HG02623 (cell line): ENCODE measurements around the gene EFNA5.

Experiments
- ATAC-seq: cut with Tn5 transposase; IDR thresholded peaks from one replicate; pipeline ENCODE4 v1.9.1; 2021; ENCODE audit warnings: moderate library complexity; ENCODE audit not compliant: unreplicated experiment

EFNA5 gene

DNA sequence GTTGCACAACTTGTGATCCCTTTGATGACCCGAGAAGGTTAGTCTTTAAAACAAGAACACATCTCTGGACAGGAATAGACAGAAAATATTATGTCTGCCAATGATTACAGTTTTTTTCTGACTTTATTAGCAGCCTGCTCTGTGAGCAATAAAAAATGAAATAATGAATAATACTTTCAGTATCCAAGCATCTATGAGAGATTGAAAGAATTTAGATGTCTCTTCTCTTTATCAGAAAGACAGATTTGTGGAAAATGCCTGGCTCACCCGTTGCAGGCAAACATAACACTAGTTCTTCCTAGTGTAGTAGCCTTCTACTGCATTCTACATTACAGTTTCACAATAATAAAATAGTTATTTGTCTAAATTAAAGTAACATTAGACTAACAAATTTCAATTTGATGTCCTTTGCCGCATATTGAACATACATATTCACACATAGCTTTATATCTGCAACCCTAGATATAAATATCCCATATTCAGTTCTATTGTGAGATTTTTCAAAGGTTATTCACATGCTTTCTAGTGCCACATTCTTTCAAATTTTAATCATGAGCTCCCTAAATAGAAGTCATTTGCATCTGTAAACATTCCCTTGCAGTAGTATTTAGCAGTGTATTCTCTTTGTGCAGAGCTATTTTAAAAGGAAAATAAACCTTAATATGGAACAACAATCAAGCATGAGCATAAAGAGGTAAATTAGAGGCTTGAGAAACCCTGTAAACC lies 267.3 kb downstream of the EFNA5 start:
- no peak for ATAC-seq

DNA sequence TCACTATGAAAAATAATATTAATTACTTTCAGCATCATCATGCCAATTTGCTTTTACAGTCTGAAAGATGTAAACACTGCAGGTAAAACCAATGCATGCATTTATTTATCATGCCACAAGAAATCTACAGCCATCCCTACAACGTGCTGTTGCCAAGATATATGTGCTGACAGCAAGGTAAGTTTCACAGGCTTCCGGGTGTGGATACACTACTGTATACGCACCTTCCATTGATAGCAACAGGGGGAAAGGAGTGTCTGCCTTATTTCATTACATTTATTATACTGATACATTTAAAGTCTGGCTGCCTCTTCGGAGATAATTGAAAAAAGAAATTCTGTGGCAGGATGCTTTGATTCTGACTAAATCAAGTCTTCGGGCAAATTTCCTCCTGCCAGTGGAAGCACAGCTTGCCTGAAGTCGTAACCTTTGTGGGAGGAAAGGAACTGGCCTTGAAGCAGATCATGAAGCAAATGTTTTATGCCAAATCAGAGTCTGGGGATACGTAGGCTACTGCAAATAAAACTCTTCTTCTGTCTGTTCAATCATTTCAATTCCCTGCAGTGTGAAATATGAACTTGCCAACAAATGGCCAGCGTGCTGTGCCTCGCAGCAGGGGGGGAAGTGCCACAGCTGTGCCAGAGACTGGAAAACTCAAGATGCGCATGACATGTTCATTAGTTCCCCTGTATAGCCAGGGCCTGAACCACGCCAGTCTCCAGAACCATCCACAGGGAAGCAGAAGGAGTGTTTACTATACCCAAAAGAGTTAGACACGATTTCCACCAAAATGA lies 268.1 kb downstream of the EFNA5 start:
- ATAC-seq: no peak

DNA sequence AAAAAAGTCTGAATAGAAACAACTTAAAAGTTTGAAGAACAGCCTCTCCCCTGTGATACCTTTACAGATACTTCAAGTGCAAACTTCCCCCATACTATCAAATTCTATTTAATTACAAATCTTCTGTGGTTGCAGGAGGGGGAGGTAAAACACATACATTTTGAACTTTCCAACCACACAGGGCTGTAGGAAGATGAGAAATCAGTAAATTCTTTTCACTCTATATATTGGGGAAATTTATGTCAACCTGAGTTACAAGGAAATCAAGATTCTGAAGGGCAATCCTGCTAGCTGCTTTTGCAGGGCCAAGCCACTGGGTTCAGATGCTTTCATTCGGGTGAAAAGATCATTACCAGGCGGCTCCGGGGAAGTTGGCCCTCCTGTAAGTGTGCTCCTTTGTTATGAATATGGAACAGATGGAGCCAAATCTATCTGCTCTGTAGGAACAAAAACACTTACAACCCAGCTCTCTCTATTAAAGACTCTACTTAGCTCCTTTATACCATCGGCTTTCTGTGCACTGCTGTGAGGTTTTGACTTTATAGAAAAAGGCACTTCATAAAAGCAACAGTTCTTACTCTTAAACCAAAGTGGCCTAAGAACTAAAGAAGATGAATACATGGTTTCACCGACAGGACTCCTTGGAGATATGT lies 269.1 kb downstream of the EFNA5 start:
- ATAC-seq: no peak

DNA sequence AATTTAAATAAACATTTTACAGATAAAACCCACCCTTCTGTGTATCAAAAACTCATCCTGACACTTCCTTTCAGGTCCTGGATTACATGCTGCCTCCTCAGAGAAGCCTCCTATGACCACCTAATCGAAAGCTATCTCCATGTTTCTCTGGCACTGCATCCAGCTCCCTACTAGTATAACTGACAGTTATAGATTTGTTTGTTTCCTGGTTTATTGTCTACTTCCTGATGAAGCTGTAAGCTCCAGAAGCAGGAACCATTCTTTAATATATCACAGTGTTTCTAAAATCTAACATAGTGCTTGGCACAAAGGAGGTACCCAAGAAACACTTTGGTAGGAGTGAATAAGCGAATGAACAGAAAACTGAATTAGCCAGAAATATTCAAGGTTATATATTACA lies 270.4 kb downstream of the EFNA5 start:
- ATAC-seq: no peak

DNA sequence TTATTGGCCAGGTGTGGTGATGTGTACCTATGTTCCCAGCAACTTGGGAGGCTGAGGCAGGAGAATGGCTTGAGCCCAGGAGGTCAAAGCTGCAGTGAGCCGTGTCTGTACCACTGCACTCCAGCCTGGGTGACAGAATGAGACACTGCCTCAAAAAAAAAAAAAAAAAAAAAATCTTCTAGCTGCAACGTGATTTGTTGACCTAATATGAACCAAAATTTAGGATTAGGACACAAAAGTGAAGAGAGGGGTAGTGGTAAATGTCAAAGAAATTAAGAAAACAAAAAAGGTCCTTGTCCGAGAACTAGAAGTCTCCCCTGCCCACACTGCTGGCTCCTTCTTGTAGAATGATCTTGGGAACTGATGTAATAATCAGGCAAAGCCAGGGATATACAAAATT lies 272.0 kb downstream of the EFNA5 start:
- ATAC-seq: no peak

DNA sequence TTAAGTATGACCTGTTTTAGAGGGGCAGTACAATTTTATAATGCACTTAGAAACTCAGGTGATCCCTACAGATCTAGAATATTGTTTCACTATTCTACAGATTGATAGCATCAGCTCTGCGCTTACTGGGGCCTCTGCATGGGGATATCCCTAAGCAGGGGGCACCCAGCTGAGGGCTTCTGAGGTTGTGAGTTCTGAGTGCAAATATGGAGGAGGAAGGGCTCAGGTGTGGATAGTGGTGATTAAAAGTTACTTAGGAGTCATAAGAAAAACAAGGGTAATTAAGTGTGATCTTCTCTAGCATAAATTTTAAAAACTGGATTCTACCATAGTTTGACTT lies 274.4 kb downstream of the EFNA5 start:
- peak; percentile 42 for ATAC-seq

DNA sequence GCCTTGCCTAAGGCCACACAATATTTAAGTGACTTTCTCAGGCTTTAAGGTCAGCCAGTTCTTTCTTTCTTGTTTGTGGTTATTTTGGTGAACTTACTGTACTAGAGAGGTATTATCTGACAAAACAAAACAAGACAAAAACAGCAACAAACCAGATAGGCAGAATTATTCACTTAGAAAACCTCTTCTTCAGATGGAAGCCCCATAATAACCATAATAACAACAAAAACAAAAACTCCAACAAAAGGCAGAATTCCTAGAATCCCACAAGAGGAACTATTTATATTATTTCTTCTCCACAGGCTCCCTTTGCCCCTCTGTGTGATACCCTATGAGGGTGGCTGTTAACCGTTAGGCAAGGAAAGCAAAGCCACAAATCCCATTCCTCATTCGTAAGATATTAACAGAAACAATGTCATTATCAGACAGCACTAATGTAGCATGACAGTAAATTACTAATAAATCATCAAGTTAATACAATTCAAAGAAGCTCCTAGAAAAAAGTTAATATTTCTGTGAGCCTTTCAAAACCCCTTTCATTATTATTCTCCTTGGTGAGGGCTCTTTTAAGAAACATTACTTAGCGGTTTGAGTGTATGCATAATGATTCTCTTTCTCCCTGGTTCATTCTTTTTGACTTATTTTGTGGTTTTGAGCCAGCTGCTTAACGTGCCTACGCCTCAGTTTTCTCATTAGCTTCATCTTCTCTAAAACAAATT lies 274.9 kb downstream of the EFNA5 start:
- ATAC-seq: peak; percentile 76

DNA sequence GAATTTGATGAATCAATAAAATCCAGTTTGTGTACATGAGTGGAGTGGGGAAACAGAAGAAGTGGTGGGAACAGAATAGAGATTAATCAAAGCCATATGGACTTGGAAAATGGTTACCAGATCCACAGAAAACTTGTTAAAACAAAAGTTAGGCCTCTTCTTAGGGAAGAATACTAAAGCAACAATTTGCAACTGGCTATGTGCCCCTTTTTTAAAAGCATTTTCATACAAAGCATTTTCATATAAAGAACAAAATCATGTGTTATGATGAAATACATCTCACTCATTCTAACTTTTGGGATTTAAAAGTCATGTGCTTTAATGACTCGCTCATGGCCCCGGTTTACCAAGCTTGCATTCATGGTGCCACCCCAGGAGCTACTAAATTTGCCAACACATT lies 276.9 kb downstream of the EFNA5 start:
- ATAC-seq: no peak

DNA sequence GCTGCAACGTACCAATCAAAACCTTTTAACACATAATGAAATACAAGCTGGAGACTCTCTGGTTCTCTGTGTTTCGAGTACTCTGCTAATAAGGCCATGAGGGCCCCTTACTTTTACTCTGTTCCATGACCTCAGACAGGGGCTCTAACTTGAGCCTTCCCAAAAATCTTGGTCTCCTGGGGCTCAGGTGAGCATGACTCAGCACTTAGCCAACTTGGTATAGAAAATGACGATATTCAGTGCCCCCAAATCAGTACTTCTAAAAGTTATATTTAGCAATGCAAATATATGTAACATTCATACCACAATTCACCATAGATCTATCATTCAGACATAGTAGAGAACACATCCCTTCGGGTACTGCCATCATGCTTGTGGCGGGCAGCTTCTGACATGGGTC lies 278.9 kb downstream of the EFNA5 start:
- ATAC-seq: no peak

DNA sequence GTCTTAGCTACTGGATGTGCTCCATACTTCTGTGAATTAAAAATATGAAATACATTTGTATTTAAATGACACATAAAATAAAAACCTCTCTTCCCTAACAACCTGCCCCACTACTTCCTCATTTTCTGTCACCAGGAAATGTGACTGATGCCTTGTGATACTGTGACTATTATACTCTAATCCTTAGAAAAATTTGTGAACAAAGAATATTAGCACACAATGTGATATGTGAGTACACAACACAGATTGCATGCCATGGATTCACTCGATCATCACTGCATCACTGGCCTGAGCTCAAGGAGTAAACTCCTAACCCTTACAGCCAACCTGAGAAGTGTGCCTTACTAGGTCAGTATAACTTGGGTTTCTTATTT lies 281.0 kb downstream of the EFNA5 start:
- ATAC-seq: no peak

DNA sequence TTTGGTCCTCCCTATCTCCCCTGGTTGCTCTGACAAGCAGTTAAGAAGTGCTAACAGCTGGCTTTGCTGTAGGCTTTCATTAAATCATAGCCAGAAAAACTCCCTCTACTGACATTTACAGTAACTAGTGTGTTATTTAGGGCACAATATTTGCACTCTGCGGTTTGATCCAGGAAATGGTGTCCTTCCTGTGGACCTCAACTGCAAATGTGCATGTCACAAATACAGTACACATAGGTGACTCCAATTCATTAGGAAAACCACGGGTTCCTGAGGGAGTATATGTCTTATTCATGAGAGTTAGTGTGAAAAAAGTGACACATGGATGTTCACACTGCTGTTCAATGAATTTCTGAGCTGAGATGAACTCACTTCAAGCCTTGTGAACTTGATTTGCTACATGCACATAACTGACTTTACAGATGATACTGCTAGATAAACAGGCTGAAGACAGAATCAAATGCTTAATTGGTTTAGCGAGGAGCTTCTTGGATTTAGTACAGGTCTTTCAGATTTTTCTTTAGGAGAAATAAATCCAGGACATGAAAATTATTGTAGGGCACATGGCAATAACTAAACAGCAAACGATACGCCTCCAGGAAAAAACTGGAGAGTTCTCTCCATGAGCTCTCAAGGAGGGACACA lies 281.5 kb downstream of the EFNA5 start:
- peak; percentile 82 for ATAC-seq

DNA sequence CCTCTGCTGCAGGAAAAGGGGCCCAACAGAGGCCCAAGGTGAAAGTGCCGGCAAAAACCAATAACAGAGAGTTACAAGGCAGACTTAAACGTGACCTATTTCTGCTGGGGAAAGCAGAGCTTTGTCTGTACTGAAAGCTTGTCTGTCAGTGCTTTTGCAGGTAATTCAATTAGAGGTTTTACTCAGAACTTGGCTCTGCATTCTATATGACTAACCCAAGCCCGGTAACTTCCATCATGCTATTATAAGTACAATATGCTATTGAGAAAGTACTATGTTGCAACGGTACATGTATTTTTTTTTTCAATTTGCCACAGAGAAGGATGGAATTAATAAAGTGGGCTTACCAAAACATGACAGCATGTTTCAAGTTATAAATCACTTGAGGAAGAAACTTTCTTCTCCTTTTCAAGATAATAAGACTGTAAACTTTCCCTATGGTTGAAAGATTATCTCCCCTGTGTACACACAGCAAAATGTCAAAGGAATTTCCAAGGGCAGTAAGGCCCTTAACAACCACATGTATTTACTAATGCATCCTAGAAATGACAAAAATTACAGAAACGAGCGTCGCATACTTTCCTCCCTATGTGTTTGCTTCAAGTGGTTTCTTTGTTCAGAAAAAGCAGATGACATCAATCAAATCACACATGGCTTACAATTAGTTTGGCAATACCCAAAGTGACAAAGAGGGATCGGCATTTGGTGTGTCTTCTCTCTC lies 282.4 kb downstream of the EFNA5 start:
- ATAC-seq: peak; percentile 48

DNA sequence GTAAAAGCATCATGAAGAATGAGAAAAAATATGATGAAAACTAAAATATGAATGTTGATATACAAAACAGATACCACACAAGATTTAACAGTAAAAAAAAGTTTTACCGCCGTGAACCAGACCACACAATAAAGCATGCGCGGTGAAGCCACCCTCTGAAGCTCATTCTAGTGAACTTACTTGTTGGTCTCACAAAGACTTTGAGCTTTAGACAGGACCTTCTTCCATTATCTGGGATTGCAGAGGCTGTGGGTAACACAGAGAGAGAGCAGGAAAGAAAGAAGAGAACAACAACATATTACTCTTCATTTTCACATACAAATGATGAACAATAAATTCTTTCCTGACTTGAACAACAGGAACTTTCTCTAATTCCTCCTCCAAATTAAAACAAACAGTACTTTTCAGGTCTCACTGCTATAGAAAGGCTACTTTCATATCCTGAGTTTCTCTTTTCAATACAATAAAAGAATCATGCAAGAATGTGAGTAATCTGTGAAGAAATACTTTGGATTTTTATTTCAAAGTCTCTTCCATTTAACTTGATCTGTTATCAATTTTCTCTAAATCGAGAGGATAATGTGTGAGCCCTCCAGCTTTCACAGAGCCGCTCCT lies 283.1 kb downstream of the EFNA5 start:
- no peak for ATAC-seq

DNA sequence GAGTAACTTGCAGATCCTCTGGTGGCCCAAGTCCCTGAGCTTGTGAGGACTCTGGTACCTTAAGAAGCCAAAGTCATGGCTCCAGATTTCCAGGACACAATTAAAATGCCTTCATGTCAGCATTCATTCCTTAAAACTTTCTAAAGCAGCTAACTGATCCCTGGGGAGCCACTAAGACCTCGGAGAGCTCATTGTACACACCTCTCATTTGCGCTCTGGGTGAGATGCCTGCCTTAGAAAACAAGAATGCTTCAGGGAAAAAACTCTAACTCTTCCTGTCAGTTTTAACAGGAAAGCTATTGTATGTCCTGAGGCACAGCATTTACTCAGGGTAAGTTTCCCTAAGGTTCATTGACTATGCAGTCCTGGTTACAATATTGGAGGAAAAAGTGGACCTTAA lies 285.0 kb downstream of the EFNA5 start:
- ATAC-seq: no peak

DNA sequence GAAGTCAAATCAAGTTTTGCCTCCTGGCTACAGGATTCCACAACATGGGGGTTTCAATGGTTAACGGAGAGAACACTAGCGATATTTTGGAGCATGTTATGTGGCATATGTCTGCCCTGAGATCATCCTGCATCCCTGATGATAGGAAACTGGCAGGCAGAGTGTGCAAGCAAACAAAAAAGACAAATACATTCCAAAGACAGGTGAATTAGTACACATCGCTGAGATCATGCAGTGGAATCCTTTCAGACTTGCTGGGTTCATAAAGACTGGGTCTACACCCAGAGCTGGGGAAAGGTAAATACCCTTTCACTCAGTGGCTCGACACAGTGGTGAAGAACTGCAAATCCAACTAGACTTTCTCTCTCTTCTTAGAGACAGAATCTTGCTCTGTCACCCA lies 286.5 kb downstream of the EFNA5 start:
- no peak for ATAC-seq

DNA sequence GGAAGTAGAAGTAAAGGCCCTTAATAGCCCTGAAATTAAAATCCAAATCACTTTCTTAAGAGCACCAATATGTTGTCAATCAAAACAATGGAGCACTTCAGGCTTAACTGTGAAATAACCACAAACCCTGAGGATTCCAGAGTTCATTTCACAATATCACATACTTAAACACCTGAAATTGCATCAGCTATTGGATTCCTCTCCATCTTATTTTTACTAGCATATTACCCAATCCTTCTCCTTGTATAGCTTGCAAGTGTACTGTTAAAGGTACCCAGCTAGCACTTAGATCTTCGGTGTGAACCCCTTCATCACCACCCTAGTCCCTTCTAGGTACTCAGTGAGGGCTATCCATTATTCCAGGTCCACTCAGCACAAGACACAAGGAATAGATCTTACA lies 287.3 kb downstream of the EFNA5 start:
- ATAC-seq: no peak

DNA sequence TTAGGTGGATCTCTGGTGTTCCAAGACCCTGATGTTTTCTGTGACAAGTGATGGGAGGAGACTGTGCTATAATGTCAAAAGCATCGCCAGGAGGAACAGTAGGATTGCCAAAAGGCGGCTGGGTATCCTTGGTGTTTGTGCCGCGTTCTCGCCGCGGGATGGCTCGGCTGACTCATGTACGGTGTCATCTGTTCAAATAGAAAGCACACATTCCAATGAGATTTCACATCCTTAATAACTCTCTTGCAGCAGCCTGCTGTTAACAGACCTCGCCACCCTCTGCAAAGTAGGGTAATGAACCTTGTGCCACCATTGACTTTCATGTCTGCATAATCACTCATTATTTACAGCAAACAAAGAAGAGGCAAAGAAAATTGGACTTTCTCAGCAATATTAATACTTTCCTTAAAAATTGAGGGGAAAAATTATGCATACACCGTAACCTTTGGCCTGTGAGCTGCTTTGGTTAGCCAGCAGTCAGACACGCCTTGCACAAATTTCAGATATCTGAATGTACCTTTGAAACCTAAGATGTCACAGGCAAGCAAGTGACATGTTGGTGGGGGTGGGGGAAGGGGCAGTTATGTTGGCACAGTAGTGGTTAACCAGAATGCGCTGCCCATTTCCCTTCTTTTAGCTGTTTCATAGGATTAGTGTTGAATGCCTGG lies 289.4 kb downstream of the EFNA5 start:
- no peak for ATAC-seq

DNA sequence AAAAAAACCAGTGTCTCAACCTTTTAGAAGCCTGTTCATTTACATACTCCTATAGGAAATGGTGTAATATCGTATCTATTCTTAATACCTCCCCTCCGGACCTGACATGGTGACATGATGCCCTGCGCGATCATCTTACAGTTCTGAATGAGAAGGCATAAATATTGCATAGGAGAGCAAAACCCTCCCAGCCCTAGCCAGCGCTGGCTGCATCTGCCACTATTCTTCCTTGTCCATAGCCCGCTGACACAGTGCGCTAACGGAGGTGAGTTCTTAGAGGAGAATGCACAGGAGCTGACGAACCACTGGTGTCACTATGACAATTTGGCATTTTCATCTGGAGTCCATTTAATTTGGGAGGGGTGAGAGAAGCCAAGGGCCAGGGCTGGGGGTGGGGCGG lies 290.1 kb downstream of the EFNA5 start:
- ATAC-seq: no peak

DNA sequence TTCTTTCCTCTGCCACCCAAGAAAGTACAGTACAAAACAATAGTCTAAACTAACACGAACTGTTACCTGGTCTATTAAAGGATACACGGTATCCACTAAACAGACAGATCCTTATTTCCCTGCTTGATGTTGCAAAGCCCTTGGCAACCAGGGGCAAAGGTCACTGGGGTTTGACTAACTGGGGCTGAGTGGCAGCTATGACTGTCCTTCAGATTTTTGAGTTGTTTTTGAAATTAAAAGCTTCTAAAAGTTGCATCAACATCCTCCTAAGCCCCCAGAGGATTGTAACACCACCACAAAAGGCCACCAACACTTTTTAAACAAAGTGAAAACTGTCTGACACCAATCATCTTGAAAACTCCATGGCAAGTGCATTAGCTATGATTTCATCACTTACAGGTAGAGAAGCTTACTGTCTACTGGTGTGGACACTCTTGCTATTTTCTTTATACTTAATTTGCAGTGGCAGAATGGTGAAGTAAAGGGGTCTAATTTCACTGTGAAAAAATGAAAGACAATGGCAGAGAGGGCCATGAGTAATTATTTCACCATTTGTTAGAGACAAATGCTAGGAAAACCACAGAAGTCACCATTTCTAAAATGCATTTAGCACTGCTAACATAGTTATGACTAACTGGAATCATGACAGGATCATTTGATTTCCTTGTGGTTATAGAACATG lies 292.4 kb downstream of the EFNA5 start:
- no peak for ATAC-seq
